ENCODE data around the gene SRP72.
A peak's percentile ranks its signal among the peaks of the same experiment; 100 is the strongest.
"Not testable (repeated sequence)": the region's sequence is repeated elsewhere in the genome, so short reads cannot be mapped to it uniquely, and the experiment has no call there.

The SRP72 gene

DNA sequence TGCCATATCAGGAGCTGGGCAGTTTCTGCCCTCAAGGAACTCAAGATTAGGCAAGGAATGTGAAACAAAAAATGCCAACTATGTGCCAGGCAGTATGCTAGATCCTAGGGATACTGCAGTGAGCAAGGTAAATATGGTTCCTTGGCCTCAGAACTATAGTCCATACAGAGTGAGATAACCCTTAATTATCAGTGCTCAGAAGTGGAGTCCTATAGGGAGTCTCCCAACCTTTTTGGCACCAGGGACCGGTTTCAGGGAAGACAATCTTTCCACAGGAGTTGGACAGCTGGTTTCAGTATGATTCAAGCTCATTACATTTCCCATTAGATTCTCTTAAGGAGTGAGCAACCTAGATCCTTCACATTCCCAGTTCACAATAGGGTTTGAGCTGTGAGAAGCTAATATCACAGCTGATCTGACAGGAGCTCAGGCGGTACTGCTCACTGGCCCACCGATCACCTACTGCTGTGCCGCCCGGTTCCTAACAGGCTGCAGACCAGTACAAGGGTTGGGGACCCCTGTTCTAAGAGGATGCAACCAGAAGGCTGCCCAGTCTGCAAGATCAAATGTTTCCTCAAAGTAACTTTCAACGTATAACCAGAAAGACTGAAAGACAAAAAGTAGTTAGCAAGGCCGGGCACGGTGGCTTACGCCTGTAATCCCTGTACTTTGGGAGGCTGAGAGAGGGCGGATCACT, 1.7 kb upstream of the SRP72 start:
- no peak for DNase-seq (ENCODE audit: low read depth)

DNA sequence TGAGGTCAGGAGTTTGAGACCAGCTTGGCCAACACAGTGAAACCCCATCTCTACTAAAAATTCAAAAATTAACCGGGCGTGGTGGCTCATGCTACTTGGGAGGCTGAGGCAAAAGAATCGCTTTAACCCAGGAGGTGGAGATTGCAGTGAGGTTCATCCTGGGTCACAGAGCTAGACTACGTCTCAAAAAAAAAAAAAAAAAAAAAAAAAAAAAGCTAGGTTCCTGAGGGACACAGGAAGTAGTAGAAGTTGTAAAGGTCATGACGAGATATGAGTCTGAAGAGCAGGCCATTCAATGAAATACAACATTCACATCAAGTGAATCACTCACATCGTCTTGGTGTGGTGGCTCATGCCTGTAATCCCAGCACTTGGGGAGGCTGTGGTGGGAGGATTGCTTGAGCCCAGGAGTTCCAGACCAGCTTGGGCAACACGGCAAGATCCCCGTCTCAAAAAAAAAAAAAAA, 1.1 kb upstream of the SRP72 start:
- DNase-seq (ENCODE audit: low read depth), result not testable (repeated sequence)

DNA sequence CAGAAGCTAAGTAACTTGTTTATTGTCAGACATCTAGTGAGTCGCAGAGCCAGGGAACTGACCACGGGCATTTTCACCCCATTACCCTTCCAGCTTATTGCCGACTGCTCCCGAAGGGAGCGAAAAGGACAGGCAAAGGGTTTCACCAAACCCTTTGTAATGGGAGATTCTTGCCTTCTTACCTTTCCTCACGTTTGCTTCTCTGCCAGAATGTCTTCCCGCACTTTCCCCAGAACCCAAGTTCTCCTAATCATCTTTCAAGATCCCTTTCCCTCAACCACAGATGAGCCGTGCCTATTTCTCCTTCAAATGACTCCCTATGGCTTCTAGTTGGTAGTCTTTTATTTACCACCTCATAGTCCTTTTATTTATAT, 520 bp upstream of the SRP72 start:
- DNase-seq (ENCODE audit: low read depth), result no peak

DNA sequence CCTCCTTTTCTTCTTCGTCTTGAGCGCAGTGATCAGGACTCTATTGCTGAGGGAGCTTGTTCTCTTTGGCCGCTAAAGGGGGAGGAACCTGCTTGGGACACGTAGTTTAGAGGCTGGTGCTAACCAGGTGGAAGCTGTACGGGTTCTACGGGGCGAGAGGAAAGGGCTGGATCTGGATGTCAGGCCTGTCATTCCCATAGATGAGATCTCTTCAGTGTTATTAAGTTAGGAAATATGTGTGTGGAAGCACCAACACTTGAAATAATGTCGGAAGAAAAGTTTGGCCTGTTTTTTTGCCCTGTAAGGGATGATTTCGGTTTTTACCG, 643 bp downstream of the SRP72 start:
- no peak for DNase-seq (ENCODE audit: low read depth)

DNA sequence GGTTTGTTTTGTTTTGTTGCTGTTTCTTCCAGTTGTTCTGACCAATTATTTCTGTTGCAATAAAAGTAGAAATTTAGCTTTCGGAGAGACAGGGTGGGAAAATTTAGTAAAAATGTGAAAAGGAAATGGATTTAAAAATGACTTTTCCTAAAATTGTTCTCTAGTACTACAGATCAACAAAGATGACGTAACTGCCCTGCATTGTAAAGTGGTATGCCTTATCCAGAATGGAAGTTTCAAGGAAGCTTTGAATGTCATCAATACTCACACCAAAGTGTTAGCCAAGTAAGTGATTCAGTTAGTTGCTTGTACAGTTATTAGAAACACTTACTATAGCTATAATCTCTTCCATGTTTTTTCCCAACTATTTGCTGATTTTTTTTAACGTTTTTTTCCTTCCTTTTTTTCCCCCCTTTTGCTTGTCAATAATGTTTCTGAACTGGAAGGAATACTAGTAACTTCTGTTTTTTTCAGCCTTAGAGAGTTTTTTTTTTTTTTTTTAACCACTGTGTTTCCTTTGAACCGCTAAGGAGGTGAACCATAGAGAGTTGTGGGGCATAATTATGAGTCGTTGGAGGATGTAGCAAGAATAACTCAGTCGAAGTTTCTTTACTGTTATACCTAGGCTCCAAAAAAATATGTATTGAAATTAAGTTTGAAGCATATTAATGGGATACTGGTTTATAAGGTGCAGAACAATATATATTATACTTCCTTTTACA, 2.2 kb downstream of the SRP72 start:
- no peak for DNase-seq (ENCODE audit: low read depth)

DNA sequence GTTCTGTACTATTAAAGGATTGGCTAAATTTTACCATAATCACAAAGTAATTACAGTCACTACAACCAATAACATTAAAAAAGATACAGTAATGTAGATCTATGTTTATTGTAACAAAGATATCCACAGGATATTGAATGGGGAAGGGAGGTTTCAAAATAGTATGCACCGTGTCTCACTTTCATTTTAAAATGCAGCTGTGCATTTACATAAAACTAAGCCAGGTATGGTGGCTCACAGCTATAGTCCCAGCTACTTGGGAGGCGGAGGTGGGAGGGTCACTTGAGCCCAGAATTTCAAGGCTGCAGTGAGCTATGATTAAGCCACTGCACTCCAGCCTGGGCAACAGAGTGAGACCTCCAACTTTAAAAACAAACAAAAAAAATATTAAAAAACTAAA, 8.5 kb downstream of the SRP72 start:
- DNase-seq (ENCODE audit: low read depth), result no peak

DNA sequence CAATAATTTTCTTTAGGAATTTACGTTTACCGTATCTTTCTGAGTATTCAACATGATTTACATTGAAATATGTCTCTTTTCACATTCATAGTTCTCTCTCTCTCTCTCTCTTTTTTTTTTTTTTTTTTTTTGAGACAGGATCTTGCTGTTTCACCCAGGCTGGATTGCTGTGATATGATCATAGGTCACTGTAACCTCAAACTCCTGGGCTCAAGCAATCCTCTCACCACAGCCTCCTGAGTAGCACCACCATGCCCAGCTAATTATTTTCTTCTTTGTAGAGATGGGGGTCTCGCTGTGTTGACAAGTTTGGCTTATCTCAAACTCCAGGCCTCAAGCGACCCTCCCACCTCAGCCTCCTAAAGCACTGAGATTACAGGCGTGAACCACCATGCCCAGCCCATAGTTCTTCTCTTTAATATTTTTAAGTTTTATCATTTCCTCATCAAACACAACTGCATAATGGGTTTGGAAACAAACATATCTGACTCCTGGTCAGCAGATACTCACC, 9.8 kb downstream of the SRP72 start:
- DNase-seq (ENCODE audit: low read depth), result no peak

DNA sequence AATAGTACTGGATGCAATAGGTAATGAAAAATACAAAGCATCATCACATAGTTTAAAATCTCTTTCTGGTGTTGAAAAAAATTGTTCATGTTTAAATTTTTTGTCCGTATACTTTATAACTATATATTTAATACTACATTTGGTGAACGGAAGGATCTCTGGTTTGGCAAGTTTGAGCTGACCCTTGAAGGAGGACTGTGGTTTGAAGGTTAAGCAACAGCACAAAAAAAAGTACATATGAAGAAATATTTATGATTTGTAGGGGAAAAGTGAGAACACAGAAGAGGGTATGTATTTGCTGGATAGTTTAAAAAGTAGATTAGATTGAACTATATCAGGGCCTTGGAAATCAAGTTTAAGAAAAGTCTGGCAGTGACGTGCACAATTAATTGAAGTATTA, 13.3 kb downstream of the SRP72 start:
- no peak for DNase-seq (ENCODE audit: low read depth)

DNA sequence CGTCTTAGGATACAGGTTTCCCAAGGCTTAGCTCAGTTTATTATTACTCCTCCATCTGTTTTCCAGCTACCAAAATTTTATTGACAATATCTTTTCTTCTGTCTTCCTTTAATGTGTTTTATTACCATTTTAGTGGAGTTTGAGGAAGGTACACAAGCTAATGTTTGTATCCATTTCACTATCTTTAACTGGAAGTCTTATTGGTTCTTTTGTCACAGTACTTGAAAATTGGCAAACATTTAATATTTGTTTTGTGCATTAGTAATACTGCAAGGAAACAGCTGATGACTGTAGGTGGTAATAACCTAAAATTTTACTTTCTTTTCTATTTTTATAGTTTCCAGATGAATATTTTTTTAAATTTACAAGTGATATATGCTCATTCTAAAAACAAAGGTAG, 28.8 kb downstream of the SRP72 start:
- no peak for DNase-seq (ENCODE audit: low read depth)

DNA sequence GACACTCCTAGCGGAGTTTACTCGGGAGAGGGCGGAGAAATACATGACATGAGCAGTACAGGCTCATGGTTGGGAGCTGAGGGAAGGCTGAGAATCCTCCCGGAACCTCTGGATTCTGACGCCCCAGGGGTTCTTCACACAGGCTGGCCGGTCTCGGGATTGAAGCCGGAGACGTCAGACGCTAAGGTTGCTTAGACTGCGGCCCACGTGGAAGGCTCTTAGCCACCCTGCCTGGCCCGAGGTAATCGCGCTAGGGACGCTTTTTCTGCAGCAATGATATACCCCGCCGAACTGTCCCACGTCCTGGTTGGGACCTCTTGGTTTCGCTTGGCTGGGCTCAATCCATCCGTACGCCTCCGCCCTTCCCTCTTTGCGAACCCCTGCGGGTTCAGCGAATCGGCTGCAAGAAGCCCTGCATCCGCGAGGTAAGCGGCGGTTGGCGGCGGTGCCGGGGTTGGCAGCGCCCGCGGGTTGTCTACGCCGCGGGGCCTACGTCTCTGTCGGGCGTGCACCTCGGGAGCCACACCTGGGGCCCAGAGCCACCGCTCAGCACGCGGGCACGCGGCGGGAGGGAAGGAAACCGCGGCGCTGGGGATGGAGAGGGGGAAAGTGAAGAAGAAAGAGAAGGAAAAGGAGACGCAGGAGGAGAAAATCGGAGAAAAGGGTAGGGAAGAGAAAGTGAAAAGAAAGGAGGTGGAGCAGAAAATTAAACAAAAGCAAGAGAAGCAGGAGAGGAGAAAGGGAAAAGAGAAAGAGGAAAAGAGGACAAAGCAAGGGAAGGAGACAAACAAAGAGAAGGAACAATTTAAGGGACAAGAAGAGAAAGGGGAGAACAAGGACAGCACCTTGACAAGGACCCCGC, 38.1 kb downstream of the SRP72 start, which contains the start of gene ARL9:
ARL9 (plus strand) TSS at position 523 of the 862 bp plus-strand sequence; CDS start at position 595, 72 bp downstream.
- peak; percentile 14 for DNase-seq (ENCODE audit: low read depth)

DNA sequence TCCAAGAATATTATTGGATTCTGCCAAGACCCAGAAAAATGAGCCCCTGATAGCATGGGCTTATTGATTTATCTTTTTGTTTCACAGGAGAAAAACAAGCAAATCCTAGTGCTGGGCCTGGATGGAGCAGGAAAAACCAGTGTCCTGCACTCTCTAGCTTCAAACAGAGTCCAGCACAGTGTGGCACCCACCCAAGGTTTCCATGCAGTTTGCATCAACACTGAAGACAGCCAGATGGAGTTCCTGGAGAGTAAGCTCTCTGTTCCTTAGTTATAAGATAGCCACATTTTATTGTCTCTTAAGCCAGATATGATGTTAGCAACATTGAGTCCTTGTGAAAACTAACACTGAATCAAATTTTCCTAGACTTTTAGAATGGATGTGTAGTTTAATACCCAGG, 43.7 kb downstream of the SRP72 start:
- no peak for DNase-seq (ENCODE audit: low read depth)

DNA sequence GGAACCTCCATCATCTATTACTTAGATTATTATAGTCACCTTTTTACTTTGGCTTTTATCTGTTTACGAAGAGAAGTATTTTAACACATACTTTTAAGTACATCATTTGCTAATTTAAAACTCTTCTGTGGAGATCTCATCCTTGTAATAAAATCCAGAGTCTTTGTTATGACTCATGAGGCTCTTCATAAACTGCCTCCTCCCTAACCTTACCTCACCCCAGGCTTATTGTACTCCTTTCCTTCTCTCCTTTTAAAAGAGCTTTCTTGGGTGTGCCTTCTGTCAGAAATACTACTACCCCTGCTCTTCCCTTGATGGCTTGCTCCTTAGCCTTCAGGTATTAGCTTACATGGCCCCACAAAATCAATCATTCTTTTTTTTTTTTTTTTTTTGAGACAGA, 44.7 kb downstream of the SRP72 start:
- no peak for DNase-seq (ENCODE audit: low read depth)

DNA sequence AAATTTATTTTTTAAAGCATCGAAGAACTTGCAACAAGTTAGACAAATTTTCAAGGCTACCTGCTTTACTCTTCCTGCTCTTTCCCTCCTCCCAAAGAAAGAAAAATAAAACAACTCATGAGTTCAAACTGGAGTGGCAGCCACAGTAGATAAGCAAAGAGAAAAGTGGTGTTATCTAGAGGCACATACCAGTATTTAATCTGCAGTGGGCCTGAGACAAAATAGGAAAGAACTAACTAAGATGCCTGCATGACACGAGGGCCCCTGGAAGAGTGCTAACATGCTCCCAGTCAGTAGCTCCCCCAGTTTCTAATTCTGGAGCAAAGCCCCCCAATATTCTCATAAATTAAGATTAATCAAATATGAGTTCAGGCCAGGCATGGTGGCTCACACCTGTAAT, 46.1 kb downstream of the SRP72 start:
- DNase-seq (ENCODE audit: low read depth), result no peak

DNA sequence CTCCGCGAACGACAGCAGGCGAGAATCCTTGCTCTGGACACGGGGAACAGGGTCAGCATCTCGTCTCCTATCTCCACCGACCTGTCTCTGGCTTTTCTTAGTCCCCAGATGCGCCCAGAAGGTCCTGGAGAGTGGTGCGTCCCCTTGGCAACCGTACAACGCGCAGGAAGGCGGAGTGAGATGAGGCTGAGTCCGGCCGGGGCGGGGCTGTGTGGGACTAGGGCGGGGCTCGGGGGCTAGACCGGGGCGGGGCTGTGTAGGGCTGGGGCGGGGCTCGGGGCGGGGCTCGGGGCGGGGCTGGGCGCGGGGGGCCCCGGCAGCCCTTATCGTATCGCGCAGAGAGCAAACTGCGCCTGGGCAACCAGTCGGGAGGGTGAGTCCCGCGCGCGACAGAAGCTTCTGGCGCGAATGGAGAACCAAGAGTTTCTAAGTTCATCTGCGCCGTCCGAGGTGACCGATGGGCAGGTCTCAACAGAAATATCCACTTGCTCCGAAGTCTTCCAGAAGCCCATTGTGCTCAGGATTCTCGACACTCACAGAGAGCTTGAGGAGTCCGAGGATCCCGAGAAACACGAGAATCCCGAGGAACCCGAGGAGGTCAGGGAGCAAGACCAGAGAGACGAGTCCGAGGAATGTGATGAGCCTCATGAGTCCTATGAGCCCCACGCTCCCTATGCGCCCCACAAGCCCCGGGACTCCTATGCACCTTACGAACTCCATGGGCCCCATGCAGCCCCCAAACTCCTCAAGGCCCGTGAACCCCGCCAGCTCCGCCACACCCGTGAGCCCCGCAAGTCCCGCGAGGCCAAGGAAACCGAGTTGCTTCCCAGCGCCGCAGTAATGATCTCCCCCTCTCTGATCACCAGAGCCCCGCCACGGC, 63.1 kb downstream of the SRP72 start:
- peak; percentile 63 for DNase-seq (ENCODE audit: low read depth)

DNA sequence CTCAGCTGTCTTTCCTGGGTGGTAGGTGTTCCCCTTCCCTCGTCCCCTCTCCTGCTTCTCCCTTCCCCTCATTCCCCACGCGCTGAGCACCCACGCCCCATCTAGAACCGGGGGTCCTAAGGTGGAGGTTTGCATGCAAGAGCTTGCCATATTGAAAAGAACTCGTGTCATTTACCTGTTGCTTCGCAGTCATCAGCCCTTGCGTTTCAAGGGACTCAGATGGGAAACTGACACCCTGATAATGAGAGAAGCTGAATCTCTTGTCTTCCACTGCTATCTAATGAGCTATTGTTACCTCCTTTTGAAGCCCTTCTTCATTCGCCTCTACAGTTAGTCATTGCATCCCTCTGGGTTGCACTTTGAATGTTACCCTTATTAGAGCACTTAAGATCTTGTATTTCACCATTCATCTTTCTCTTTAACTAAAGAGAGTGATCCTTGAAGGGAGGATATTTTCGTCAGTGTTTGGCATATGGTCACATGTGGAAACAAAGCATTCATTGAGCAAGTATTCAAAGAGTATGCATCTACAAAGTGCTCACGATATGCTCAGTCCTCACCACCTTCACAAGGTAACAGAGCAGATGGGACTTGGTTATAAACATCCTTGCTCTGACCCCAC, 63.8 kb downstream of the SRP72 start:
- no peak for DNase-seq (ENCODE audit: low read depth)

DNA sequence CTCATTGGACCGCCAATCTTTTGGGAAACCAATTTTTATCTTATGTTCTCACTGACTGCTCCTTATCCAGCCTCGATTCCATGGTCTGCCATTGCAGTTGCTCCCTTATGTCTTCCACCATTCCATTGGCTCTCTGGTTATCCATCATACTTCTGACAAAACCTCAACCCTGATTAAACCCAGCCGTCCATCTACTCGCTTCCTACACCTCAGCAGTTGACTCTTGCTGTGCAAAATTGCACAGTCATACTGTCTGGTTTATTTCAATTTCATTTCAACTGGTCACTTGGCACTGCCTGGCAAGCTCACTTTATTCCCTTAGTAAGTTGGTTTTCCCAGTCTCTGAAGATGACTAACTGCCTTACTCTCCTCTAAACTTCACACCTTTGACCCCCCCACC, 64.4 kb downstream of the SRP72 start:
- no peak for DNase-seq (ENCODE audit: low read depth)

DNA sequence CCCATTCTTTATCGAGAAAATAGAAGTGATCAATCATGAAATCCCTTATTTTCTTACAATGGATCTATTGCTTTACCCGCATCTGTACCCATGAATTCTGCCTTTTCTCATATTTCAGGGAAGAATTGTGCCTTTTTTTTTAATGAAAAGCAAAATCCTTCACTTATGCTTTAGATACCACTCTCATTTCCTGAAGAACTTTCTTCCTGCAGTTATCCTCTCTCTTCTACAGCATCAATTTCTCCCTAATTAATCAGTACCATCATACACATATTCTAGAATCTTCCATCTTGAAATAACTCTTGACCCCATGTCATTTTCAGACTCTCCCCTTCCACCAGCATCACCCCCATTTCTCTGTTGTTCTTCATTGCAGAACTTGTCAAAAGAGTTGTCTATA, 64.8 kb downstream of the SRP72 start:
- DNase-seq (ENCODE audit: low read depth), result no peak

DNA sequence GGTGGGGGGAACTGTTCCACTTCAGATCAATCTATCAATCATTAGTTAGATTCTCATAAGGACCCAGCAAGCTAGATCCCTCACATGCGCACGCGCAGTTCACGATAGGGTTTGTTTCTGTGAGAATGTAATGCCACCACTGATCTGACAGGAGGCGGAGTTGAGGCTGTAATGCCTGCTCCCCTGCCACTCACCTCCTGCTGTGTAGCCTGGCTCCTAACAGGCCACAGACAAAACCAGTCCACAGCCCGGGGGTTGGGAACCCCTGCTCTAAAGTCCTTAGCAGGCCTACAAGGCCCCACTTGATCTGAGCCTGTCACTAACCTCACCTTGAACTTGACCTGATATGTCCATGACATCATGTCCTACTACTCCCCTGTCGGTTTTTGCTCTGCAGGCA, 68.5 kb downstream of the SRP72 start:
- no peak for DNase-seq (ENCODE audit: low read depth)

DNA sequence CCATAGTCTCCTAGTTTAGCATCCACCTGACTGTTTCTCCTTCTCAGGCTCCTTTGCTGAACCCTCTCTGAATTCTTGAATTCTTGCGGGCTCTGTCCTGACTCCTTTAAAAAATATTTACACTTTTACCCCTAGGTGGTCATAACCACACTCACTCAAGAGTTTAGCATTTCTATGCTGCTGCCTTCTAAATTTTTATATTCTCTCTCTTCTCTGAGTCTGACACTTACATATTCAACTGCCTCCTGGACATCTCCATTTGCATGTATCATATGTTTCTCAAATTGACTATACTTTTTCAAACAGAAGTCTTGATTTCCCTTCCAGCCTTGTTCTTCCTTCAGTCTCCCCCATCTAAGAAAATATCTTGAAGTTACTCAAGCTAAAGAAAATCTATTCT, 69.7 kb downstream of the SRP72 start:
- no peak for DNase-seq (ENCODE audit: low read depth)

DNA sequence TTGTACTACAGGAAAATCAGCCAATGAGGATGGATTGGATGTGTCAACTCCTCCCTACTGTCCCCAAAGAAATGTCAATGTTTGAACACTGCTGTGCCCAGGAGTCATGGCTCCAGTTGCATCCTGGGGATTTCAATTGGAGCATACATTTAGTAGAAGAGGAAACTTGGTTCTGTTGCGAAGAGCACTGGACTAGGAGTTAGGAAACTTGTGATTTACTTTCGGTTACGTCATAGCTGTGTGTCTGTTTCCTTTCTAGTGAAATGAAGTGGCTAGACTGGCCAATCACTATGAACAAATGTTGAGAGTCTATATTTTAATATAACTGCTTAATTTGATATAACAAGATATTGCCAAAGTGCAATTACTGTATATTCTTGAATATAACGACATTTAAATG, 73.4 kb downstream of the SRP72 start:
- DNase-seq (ENCODE audit: low read depth), result no peak

DNA sequence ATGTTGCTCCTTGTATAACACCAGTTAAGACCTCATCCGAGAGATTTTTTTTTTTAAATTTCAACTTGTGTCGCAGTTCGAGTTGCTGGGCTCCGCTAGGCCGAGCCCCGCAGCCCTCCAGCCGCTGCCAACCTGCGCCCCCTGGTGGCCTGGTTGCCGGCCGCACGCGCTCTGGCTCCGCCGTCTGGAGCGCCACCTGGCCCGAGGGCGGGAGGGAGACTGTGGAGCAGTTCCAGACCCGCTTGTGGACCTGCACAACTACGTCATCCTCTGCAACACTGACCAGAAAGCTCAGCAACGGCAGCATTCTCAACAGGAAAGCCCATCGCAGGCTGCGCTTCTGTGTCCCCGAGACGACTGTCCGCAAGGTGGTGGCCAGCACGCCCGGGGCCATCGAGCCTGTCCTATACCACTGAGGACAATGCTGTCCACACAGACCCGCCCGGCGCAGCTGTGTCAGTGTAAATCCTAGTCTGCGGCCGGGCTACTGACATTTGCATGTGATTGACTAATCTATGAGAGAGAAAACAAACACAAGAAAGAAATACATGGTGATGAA, 77.2 kb downstream of the SRP72 start:
- peak; percentile 76 for DNase-seq (ENCODE audit: low read depth)
